ENCODE data around the gene GAK.

Gene GAK

GRCh38 chr4:833156-833555, 99.0 kb downstream of the GAK start:
- in situ Hi-C loops (cut with MboI; ENCODE audit: low sequenced_read_pairs) = no loop called here

GRCh38 chr4:832536-832935, 99.6 kb downstream of the GAK start:
- in situ Hi-C loops (cut with MboI; ENCODE audit: low sequenced_read_pairs) = no loop called here

GRCh38 chr4:832108-832507, 100.0 kb downstream of the GAK start:
- in situ Hi-C loops (cut with MboI; ENCODE audit: low sequenced_read_pairs) = no loop called here

- in situ Hi-C loops (cut with MboI; ENCODE audit: low sequenced_read_pairs) = no loop called here
Measured at GRCh38 chr4:831483-831805, 100.7 kb downstream of the GAK start.

GRCh38 chr4:830601-831482, 101.3 kb downstream of the GAK start:
- in situ Hi-C loops (cut with MboI; ENCODE audit: low sequenced_read_pairs) = no loop called here

- in situ Hi-C loops (cut with MboI; ENCODE audit: low sequenced_read_pairs) = no loop called here
Measured at GRCh38 chr4:829761-830600, 102.1 kb downstream of the GAK start.

- in situ Hi-C loops (cut with MboI; ENCODE audit: low sequenced_read_pairs) = no loop called here
Measured at GRCh38 chr4:829291-829690, 102.8 kb downstream of the GAK start.

- in situ Hi-C loops (cut with MboI; ENCODE audit: low sequenced_read_pairs) = no loop called here
Measured at GRCh38 chr4:828641-829271, 103.4 kb downstream of the GAK start.

GRCh38 chr4:827209-828081, 104.7 kb downstream of the GAK start:
- in situ Hi-C loops (cut with MboI; ENCODE audit: low sequenced_read_pairs) = no loop called here

- in situ Hi-C loops (cut with MboI; ENCODE audit: low sequenced_read_pairs) = no loop called here
Measured at GRCh38 chr4:826508-827208, 105.5 kb downstream of the GAK start.

- in situ Hi-C loops (cut with MboI; ENCODE audit: low sequenced_read_pairs) = no loop called here
Measured at GRCh38 chr4:825971-826330, 106.2 kb downstream of the GAK start, which contains the start of gene CPLX1. CPLX1 (minus strand) TSS chr4:826129; CDS start chr4:824522, 1,607 bp downstream.

GRCh38 chr4:825063-825970, 106.8 kb downstream of the GAK start:
- in situ Hi-C loops (cut with MboI; ENCODE audit: low sequenced_read_pairs) = no loop called here

GRCh38 chr4:824461-825062, 107.6 kb downstream of the GAK start:
- in situ Hi-C loops (cut with MboI; ENCODE audit: low sequenced_read_pairs) = no loop called here

- in situ Hi-C loops (cut with MboI; ENCODE audit: low sequenced_read_pairs) = no loop called here
Measured at GRCh38 chr4:823761-824460, 108.2 kb downstream of the GAK start.

- in situ Hi-C loops (cut with MboI; ENCODE audit: low sequenced_read_pairs) = no loop called here
Measured at GRCh38 chr4:823176-823760, 108.8 kb downstream of the GAK start.

- in situ Hi-C loops (cut with MboI; ENCODE audit: low sequenced_read_pairs) = no loop called here
Measured at GRCh38 chr4:822361-823175, 109.5 kb downstream of the GAK start.

GRCh38 chr4:821631-822030, 110.5 kb downstream of the GAK start:
- in situ Hi-C loops (cut with MboI; ENCODE audit: low sequenced_read_pairs) = no loop called here

All from HL-60/S4 treated with phorbol 12-myristate 13-acetate at 8.2 ng/mL for 4 days and 3 days (cell line).